Rectal smooth muscle tissue (tissue), 1 donor: ENCODE results near the gene KANSL1.
A peak's percentile ranks its signal among the peaks of the same experiment; 100 is the strongest.

Source experiments
- H3K27ac ChIP-seq: one replicate; pipeline ENCODE4 v1.7.0; 2013; ENCODE audit warnings: low read depth, low read length, inconsistent platforms
- H3K27me3 ChIP-seq: one replicate; pipeline ENCODE4 v1.7.0; 2013; ENCODE audit warnings: low read length; ENCODE audit not compliant: control insufficient read depth, insufficient read depth
- H3K36me3 ChIP-seq: one replicate; pipeline ENCODE4 v1.7.0; 2013; ENCODE audit warnings: low read length; ENCODE audit not compliant: control insufficient read depth, insufficient read depth
- H3K4me1 ChIP-seq: one replicate; pipeline ENCODE4 v1.7.0; 2013; ENCODE audit warnings: low read length; ENCODE audit not compliant: control insufficient read depth, insufficient read depth
- H3K4me3 ChIP-seq: one replicate; pipeline ENCODE4 v1.7.0; 2013; ENCODE audit warnings: low read length
- H3K9ac ChIP-seq: one replicate; pipeline ENCODE4 v1.7.0; 2013; ENCODE audit warnings: low read length

KANSL1 gene

GRCh38 chr17:46060461-46060860, 132.8 kb downstream of the KANSL1 start:
- Histone ChIP-seq H3K4me3 (no peak overlapping the region), H3K9ac (no peak overlapping the region), H3K27ac (no peak overlapping the region), H3K36me3 (peaks cover 9% of the 10 kb centered on the region), H3K27me3 (no peaks in the 10 kb centered on the region), H3K4me1 (peaks cover 4% of the 10 kb centered on the region)

- Histone ChIP-seq H3K4me3 (no peak overlapping the region), H3K9ac (no peak overlapping the region), H3K27ac (no peak overlapping the region), H3K4me1 (peaks cover 3% of the 10 kb centered on the region), H3K27me3 (no peaks in the 10 kb centered on the region), H3K36me3 (peaks cover 7% of the 10 kb centered on the region)
These were observed 133.7 kb downstream of the KANSL1 start for GRCh38 chr17:46059486-46059885.

GRCh38 chr17:46057366-46057765, 135.9 kb downstream of the KANSL1 start:
- no peak overlapping the region for H3K27ac ChIP-seq
- H3K27me3 ChIP-seq: no peaks in the 10 kb centered on the region
- H3K4me3 ChIP-seq: no peak overlapping the region
- H3K4me1 ChIP-seq: no peaks in the 10 kb centered on the region
- no peak overlapping the region for H3K9ac ChIP-seq
- peaks cover 3% of the 10 kb centered on the region for H3K36me3 ChIP-seq

- H3K4me1 ChIP-seq: no peaks in the 10 kb centered on the region
- no peak overlapping the region for H3K4me3 ChIP-seq
- H3K36me3 ChIP-seq: peaks cover 3% of the 10 kb centered on the region
- H3K27ac ChIP-seq: no peak overlapping the region
- H3K27me3 ChIP-seq: no peaks in the 10 kb centered on the region
- no peak overlapping the region for H3K9ac ChIP-seq
These were observed 136.4 kb downstream of the KANSL1 start for GRCh38 chr17:46056800-46057304.

- Histone ChIP-seq H3K36me3 (peaks cover 11% of the 10 kb centered on the region), H3K4me1 (no peaks in the 10 kb centered on the region), H3K27me3 (no peaks in the 10 kb centered on the region), H3K9ac (no peak overlapping the region), H3K27ac (no peak overlapping the region), H3K4me3 (no peak overlapping the region)
These were observed 139.2 kb downstream of the KANSL1 start for GRCh38 chr17:46053911-46054534.

DNA sequence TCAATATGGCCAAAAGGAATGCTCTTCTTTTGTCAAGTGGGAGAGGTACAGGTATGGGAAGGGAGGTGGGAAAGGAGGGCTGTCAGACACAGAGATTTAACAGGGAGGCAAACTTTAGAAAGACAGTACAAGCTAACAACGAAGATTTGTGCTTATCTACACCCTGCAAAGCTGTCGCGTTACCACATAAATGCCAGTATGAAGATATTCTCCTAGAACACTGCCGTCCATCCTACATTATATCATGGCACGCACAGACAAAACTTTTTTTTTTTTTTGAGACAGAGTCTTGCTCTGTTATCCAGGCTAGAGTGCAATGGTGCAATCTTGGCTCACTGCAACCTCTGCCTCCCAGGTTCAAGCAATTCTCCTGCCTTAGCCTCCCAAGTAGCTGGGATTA, 143.6 kb downstream of the KANSL1 start:
- H3K36me3 ChIP-seq: peaks cover 15% of the 10 kb centered on the region
- H3K4me3 ChIP-seq: no peak overlapping the region
- H3K27me3 ChIP-seq: no peaks in the 10 kb centered on the region
- H3K4me1 ChIP-seq: peaks cover 3% of the 10 kb centered on the region
- H3K9ac ChIP-seq: no peak overlapping the region
- H3K27ac ChIP-seq: no peak overlapping the region

DNA sequence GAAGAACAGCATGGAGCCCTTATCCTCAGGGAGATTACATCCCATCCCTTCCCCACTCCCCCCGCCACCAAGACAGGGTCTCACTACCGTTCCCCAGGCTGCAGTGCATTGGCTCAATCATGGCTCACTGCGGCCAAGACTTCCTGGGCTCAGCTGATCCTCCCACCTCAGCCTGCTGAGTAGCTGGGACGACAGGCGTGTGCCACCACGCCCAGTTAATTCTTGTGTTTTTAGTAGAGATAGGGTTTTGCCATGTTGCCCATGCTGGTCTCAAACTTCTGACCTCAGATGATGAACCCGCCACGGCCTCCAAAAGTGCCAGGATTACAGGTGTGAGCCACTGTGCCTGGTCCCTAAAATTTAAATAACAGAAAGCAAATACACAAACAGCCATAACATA, 145.4 kb downstream of the KANSL1 start:
- Histone ChIP-seq H3K27ac (no peak overlapping the region), H3K36me3 (peaks cover 15% of the 10 kb centered on the region), H3K4me3 (no peak overlapping the region), H3K27me3 (no peaks in the 10 kb centered on the region), H3K9ac (no peak overlapping the region), H3K4me1 (peaks cover 10% of the 10 kb centered on the region)

GRCh38 chr17:46047398-46047797, 145.8 kb downstream of the KANSL1 start:
- Histone ChIP-seq H3K9ac (no peak overlapping the region), H3K27ac (no peak overlapping the region)

GRCh38 chr17:46046957-46047356, 146.3 kb downstream of the KANSL1 start:
- no peak overlapping the region for H3K4me3 ChIP-seq
- no peaks in the 10 kb centered on the region for H3K27me3 ChIP-seq
- H3K27ac ChIP-seq: no peak overlapping the region
- no peak overlapping the region for H3K9ac ChIP-seq
- H3K4me1 ChIP-seq: peaks cover 10% of the 10 kb centered on the region
- H3K36me3 ChIP-seq: peaks cover 15% of the 10 kb centered on the region

More at GRCh38 chr17:46047398-46047797, 145.8 kb downstream of the KANSL1 start:
- no peak overlapping the region for H3K4me3 ChIP-seq
- H3K27me3 ChIP-seq: no peaks in the 10 kb centered on the region
- H3K4me1 ChIP-seq: peaks cover 10% of the 10 kb centered on the region
- H3K36me3 ChIP-seq: peaks cover 15% of the 10 kb centered on the region

DNA sequence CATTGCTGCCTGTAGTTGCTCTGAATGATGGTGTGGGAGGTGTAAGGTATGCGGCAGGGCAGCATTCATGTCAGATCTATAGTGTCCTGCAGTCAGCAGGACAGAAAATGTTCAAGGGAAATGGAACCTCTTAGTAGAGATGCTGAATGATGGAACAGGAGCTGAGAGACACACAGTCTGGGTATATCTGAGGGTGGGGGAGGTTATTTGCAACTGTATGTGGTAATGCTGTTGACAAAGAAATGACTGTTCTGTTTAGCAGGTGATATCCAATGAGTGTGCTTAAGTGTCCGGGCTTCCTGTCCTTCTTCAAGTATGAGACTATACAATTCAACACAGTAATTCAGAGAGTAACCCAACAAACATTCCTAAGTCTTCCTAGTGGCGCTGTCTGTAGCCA, 147.6 kb downstream of the KANSL1 start:
- peaks cover 18% of the 10 kb centered on the region for H3K36me3 ChIP-seq
- no peak overlapping the region for H3K27ac ChIP-seq
- H3K4me1 ChIP-seq: peaks cover 10% of the 10 kb centered on the region
- H3K9ac ChIP-seq: no peak overlapping the region
- H3K27me3 ChIP-seq: no peaks in the 10 kb centered on the region
- H3K4me3 ChIP-seq: no peak overlapping the region

DNA sequence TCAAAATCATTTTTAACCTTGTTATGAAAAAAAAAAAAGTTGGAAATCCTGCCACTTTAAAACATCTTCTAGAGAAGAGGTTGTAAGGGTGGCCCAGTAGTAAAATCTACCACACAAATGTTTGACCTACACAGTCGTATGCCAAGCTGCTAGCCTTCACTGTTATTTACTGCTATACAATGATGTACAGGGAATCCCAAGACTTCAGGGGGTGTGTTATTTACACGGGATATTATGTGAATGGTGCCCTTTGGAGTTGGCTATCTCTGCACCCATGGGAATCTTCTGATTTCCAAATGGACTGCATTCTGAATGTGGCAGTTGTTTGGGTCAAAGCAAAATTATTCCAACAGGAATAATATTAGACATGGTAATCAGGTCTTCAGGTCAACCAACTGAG, 148.2 kb downstream of the KANSL1 start:
- Histone ChIP-seq H3K4me3 (no peak overlapping the region), H3K27me3 (no peaks in the 10 kb centered on the region), H3K9ac (no peak overlapping the region), H3K36me3 (peaks cover 12% of the 10 kb centered on the region), H3K4me1 (peaks cover 10% of the 10 kb centered on the region), H3K27ac (no peak overlapping the region)

DNA sequence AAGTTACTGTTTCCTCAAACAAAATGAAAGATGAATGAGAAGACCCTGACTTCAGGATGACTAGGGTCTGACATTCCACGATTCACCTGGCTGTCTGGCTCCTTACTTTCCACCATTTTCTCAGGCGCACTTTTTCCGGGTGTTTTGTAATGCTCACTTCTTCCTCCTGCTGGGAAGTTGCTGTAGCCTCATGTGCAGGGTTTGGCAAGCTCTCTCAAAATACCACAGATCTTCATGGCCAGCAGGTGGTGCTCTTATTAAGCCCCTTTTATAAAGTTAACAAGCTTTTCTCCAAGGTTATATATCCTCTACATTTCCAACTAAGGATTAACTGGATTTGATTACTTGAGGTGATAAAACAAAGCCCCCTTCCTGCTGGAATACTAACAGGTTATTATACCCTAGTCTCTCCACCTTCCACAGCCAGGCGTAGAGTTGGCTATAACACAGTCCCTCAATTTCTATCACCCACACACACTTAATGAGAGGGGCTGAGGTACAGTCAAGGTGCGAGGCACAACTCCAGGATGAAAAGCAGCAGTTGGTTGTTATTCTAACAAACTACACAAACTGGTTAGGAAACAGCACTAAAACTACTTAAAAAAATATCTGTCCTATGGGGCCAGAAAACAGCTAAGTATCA, 148.8 kb downstream of the KANSL1 start:
- no peak overlapping the region for H3K4me3 ChIP-seq
- peaks cover 13% of the 10 kb centered on the region for H3K36me3 ChIP-seq
- no peaks in the 10 kb centered on the region for H3K27me3 ChIP-seq
- H3K4me1 ChIP-seq: peaks cover 12% of the 10 kb centered on the region
- H3K27ac ChIP-seq: peak overlapping the region; percentile 29
- H3K9ac ChIP-seq: no peak overlapping the region

- Histone ChIP-seq H3K27ac (no peak overlapping the region), H3K4me1 (peaks cover 12% of the 10 kb centered on the region), H3K27me3 (no peaks in the 10 kb centered on the region), H3K4me3 (no peak overlapping the region), H3K36me3 (peaks cover 20% of the 10 kb centered on the region), H3K9ac (no peak overlapping the region)
These were observed 149.6 kb downstream of the KANSL1 start for GRCh38 chr17:46043606-46044005.
